ENCODE measurements around the gene GTF3C1. TPM values are rescaled to one million over a fixed set of nuclear protein-coding genes. Genes with fewer than 3 reads are reported as not detected.
"Not testable (repeated sequence)": the region's sequence is repeated elsewhere in the genome, so short reads cannot be mapped to it uniquely, and the experiment has no call there.

Gene GTF3C1
- total RNA-seq, 4 donors from 2014 or later: 58.5 to 120 (median 112) TPM

DNA sequence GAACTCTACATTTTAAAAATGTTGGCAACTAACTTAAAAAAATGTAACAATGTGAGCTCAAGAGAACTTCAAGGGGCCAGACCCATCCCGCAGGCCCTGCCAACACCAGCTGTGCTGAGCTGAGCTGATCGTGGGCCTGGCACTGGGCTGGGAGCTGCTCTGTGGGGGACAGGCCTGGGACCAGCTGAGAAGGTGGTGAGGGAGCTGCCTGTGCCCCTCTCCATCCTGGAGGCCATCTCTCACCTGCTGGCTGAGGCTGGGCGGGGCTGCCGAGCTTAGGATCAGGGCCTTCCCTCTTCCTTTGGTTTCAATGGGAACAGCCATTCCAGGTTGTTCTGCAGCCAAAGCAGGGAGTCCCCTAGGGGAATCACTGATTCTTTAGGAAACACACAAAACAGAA is 89.5 kb downstream of the GTF3C1 start:
- WGBS, 2 donors: 71 to 76% methylated on average over 4 of the region's 4 CpGs
- Histone ChIP-seq H3K4me3 (replicated peaks in 1 of 3) (no peak overlapping the region), H3K9me3 (no peaks in the 10 kb centered on the region), H3K4me1 (peaks cover 0 to 7% of the 10 kb centered on the region in 2 donors), H3K36me3 (peaks cover 49 to 59% of the 10 kb centered on the region in 2 donors), H3K27me3 (no peaks in the 10 kb centered on the region), H3K27ac (peak overlapping the region in 2 of 3 donors; percentile 3 to 24)
- intact Hi-C loops (cut with DNase I): loop anchor here (5.0 to 10.0 kb wide), 2 partner anchors 223 to 285 kb away; no protein-coding TSS in a partner anchor
- DNase-seq: no peak
- TF ChIP-seq, protein P1, sequence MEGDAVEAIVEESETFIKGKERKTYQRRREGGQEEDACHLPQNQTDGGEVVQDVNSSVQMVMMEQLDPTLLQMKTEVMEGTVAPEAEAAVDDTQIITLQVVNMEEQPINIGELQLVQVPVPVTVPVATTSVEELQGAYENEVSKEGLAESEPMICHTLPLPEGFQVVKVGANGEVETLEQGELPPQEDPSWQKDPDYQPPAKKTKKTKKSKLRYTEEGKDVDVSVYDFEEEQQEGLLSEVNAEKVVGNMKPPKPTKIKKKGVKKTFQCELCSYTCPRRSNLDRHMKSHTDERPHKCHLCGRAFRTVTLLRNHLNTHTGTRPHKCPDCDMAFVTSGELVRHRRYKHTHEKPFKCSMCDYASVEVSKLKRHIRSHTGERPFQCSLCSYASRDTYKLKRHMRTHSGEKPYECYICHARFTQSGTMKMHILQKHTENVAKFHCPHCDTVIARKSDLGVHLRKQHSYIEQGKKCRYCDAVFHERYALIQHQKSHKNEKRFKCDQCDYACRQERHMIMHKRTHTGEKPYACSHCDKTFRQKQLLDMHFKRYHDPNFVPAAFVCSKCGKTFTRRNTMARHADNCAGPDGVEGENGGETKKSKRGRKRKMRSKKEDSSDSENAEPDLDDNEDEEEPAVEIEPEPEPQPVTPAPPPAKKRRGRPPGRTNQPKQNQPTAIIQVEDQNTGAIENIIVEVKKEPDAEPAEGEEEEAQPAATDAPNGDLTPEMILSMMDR (IDR thresholded peaks at IDR 0.05): no peak
- no peak for TF ChIP-seq POLR2A (IDR thresholded peaks at IDR 0.05)

DNA sequence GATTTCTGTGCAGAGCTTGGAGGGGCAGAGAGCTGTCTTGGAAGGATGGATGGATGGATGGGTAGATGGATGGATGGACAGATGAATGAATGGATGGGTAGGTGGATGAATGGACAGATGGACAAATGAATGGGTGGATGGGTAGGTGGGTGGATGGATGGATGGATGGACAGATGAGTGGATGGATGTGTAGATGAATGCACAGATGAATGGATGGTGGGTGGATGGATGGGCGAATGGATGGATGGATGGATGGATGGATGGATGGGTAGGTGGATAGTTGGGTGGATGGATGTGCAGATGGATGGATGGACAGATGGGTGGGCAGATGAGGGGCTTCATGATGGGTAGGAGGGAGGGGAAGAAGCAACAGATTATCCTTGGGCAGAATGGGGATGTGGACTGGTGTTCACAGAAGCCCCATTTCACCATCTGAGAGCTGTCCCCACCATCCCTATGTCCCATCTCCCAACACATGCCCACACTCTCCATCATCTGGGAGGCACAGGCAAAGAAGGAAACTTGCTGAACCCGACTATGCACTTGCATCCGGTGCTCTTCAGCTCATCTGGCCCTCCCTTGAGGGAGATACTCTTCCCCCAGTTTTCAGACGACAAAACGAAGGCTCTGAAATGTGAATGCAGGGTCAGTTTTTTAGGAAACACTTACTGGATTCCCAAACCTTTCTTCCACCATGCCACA is 90.6 kb downstream of the GTF3C1 start:
- WGBS, 2 donors: 83 to 92% methylated on average over 5 of the region's 5 CpGs
- Histone ChIP-seq H3K27ac (no peak overlapping the region), H3K9me3 (no peaks in the 10 kb centered on the region), H3K27me3 (no peaks in the 10 kb centered on the region), H3K4me3 (replicated peaks in 1 of 3) (no peak overlapping the region), H3K4me1 (peaks cover 0 to 7% of the 10 kb centered on the region in 2 donors), H3K36me3 (peaks cover 39 to 48% of the 10 kb centered on the region in 2 donors)
- TF ChIP-seq, protein P1 (IDR thresholded peaks at IDR 0.05): no peak
- no peak for TF ChIP-seq POLR2A (IDR thresholded peaks at IDR 0.05)
- intact Hi-C loops (cut with DNase I): no loop called here
- DNase-seq: no peak

DNA sequence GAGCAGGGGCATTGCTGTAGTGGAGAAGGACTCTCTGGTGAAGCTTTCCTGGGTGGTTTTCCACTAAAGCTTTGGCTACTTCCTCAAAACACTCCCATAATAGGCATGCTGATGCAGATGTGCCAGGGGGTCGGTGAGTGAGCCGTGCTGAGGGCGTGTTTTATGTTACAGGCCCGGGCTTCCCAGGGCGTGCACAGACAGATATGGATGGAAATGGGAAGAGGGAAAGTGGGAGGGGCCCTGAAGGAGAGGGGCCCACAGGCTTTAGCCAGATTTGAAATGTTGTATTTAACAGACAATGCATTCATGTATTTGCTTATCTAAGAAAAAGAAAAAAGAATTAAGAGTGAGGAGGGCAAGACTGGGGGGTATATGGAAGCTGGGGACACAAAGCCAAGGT is 91.5 kb downstream of the GTF3C1 start:
- 80 to 85% methylated on average over 5 of the region's 5 CpGs for WGBS, 2 donors
- H3K9me3 ChIP-seq: no peaks in the 10 kb centered on the region
- peaks cover 0 to 7% of the 10 kb centered on the region in 2 donors for H3K4me1 ChIP-seq
- no peak overlapping the region for H3K4me3 ChIP-seq (replicated peaks in 1 of 3)
- intact Hi-C loops (cut with DNase I): no loop called here
- DNase-seq: no peak
- TF ChIP-seq POLR2A (IDR thresholded peaks at IDR 0.05): no peak
- TF ChIP-seq, protein P1 (IDR thresholded peaks at IDR 0.05): no peak
- peaks cover 30 to 39% of the 10 kb centered on the region in 2 donors for H3K36me3 ChIP-seq
- no peaks in the 10 kb centered on the region for H3K27me3 ChIP-seq
- H3K27ac ChIP-seq: no peak overlapping the region

DNA sequence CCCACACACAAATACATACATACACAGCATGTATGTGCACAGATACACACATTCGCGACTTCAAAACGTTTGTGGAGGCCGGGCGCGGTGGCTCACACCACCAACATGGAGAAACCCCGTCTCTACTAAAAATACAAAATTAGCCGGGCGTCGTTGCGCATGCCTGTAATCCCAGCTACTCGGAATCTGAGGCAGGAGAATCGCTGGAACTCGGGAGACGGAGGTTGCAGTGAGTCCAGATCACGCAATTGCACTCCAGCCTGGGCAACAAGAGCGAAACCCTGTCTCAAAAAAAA is 92.2 kb downstream of the GTF3C1 start:
- intact Hi-C loops (cut with DNase I); H3K9me3 ChIP-seq; H3K27me3 ChIP-seq; DNase-seq; H3K4me3 ChIP-seq (replicated peaks in 1 of 3); H3K27ac ChIP-seq; H3K4me1 ChIP-seq: not testable (repeated sequence)
- 84 to 90% methylated on average over 17 of the region's 17 CpGs for WGBS, 2 donors
- peaks cover 23 to 32% of the 10 kb centered on the region in 2 donors for H3K36me3 ChIP-seq

DNA sequence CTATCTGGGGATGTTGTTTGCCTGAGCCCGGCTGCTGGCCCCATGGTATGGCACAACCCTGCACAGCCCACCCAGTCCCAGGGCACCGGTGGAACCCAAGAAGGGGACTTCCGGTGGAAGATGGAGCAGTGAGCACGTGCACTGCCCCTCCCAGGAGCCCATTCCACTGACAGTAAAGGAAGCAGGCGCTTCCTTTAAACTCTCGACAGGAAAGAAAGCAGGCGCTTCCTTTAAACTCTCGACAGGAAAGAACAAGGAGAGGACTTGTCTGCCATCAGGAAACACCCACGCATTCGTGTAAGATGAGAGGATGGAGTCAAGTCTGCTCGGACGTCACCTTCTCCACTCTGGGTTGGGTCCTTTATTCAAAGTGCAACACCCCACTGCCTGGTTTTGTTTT is 94.0 kb downstream of the GTF3C1 start:
- intact Hi-C loops (cut with DNase I): no loop called here
- no peaks in the 10 kb centered on the region for H3K9me3 ChIP-seq
- WGBS, 2 donors: 51% methylated on average over 12 of the region's 12 CpGs
- peaks cover 1 to 4% of the 10 kb centered on the region in 2 donors for H3K4me1 ChIP-seq
- peaks cover 5 to 15% of the 10 kb centered on the region in 2 donors for H3K36me3 ChIP-seq
- H3K27ac ChIP-seq: no peak overlapping the region
- H3K4me3 ChIP-seq (replicated peaks in 1 of 3): no peak overlapping the region
- TF ChIP-seq POLR2A (IDR thresholded peaks at IDR 0.05): no peak
- TF ChIP-seq, protein P1 (IDR thresholded peaks at IDR 0.05): no peak
- H3K27me3 ChIP-seq: no peaks in the 10 kb centered on the region
- DNase-seq: no peak

All from thyroid gland (tissue), 4 donors.